Kasumi-1 (cell line): ENCODE results near the gene CERS5.

ENCODE experiments used
- DNase-seq, 2 experiments: peaks; one replicate each; lab custom pipeline; 2025; lab: John Stamatoyannopoulos, UW

Gene CERS5

GRCh38 chr12:50127546-50127945 lies 39.6 kb downstream of the CERS5 start:
- DNase-seq = no peak

DNA sequence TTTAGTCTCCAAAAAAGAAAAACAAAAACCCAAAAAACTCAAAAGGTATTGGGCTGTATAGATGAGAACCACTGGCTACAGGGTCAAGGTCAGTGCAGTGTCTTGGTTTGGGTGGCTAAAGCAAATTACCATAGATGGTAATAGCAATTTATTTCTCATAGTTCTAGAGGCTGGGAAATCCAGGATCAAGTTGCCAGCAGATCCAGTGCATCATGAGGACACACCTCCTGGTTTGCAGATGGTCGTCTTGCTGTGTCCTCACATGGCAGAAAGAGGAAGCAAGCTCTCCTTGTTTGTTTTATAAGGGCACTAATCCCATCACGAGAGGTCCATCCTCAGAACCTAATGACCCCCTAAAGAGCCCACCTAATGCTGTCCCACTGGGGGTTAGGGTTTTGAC lies 44.0 kb downstream of the CERS5 start:
- DNase-seq = peak in 1 of 2 experiments; percentile 10

GRCh38 chr12:50121641-50122040 lies 45.5 kb downstream of the CERS5 start:
- no peak for DNase-seq

DNA sequence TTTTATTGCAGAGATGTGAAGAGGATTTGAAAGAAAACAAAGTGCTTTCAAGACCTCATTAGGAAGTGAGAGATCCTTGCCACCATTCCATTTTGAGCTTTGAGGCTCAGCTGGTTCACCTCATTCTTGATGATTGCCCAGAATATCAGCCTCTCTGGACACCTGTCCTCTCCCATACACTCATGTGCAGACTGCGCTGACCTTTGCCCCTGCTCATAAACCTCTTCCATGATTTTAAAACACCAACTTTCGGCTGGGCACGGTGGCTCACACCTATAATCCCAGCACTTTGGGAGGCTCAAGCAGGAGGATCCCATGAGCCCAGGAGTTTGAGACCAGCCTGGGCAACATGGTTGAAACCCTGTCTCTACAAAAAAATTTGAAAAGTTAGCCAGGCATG lies 46.2 kb downstream of the CERS5 start:
- DNase-seq = no peak

GRCh38 chr12:50120521-50120920 lies 46.6 kb downstream of the CERS5 start:
- DNase-seq = no peak

DNA sequence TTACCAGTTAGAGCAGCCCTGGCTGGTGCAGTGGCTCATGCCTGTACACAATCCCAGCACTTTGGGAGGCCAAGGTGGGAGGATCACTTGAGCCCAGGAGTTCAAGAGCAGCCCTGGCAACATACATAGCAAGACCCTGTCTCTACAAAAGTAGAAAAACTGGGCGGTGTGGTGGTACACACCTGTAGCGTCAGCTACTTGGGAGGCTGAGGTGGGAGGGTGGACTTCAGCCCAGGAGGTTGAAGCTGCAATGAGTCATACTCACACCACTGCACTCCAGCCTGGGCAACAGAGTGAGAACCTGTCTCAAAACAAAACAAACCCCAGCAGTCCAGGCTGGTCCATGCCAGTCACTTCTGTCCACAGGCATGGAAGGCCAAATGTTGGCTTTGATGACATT lies 47.8 kb downstream of the CERS5 start:
- DNase-seq = no peak

DNA sequence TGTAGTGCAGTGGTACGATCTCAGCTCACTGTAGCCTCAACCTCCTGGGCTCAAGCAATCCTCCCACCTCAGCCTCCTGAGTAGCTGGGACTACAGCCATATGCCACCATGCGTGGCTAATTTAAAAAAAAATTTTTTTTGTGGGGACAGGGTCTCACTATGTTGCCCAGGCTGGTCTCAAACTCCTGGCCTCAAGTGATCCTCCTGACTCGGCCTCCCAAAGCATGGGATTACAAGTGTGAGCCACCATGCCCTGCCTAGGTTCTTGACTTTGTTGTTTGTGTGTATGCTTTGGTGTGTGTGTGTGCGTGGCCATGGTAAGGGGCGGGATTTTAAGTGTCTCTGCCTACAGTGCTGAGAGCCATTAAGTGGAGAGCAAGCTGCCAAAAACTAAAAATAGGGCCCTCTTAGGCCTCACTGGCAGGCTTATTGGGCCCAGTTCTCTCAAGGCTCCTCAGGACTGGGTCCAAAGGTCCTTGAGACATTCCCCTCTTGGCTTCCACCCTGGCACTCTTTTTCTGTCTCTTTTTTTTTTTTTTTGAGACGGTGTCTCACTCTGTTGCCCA lies 50.0 kb downstream of the CERS5 start:
- no peak for DNase-seq

- peak; percentile 62 to 66 for DNase-seq
These were observed 54.5 kb downstream of the CERS5 start for GRCh38 chr12:50112456-50113218.

DNA sequence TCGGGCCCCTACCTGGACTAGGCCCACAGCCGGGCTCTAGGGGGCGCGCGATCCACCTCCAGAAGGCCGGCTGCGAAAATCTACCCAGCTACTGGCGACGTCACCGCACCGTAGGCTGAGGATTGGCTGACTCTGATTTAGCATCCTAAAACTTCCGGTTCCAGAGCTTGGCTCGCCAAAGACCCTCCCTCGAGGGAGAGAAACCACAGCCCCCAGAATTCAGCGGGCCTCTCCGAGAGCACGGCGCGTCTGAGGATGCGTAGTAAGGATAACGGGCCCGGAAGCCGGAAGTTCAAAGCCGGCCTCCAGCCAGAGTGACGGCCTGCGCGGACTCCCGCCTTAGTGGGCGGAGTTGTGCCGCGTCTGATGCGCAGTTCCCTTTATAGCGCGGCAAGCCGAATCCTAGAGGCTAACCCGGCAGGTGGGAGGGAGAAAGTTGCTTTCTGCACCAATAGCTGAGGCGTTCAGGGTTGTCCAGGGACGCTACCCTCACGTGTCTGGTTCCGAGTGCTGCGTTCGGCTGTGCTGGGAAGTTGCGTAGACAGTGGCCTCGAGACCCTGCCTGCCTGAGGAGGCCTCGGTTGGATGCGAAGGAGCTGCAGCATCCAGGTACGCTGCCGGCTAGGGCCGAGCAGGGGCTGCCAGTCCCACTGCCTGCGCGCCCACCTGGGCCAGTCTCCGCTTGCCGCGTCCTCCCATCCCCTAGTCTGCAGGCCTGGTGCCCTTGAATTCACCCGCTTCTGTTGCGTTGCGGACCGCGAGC lies 55.3 kb downstream of the CERS5 start, which contains the start of gene COX14:
Gene COX14 (plus strand): TSS at position 544 of the 763 bp plus-strand sequence. CDS start 7,808 bp downstream, outside the sequence.
- peak; percentile 99 to 100 for DNase-seq

- no peak for DNase-seq
These were observed 55.8 kb downstream of the CERS5 start for GRCh38 chr12:50111395-50111692.

DNA sequence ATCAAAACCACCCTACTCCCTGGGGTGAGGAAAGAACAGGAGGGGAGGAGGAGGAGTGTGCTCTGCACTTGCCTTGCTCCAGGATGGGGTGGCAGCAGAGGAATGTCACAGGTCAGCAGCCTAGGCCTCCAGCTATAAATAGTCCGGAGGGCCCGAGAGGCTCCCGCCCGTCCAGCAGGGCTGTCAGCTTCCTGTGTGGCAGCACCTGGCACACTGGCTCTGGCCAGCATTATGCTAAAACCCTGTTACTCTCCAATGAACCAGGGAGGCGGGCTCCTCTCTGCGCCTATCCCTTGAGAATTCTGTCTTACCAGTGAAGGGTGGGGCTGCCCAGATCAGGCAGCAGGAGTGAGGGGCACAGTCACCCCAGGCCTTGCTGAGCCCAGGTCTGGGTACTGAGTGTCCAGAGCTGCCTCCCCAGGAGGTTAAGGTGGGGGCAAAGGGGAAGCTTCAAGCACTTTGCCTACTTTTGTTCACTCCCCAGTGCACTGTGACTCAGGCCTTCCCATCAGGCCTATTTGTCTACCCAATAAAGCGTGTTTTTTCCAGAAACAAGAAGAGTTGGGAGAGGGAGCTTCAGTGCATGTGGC lies 56.3 kb downstream of the CERS5 start:
- DNase-seq = no peak

DNA sequence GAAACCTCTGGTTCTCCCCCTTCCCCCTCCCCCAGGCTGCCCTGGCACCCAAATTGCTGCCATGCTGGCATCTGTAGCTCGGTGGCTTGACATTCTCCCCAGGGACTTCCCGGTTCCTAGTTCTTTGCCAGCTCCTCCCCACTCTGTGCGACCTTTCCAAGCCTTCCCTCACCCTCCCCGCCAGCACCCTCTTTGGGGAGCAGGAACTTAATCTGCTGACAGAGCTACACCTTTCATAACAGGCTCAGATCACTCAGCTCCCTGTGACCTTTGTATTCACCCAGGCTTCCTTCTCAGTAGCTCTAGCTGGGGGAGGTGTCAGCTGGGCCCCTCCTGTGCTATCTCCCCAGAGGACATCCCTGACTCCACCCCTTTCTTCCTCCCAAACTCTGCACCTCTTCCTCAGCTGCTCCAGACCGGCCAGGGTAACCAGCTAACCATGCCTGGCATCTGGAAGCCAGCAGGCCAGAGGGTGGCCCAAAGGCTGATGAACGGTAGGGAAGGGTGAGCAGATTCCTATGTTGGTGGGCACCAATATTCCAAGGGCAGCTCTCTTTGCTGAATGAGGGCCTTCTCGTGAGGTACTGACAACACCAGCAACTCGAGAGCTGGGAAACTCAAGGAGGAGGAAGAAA lies 56.9 kb downstream of the CERS5 start:
- DNase-seq = no peak

- no peak for DNase-seq
These were observed 57.9 kb downstream of the CERS5 start for GRCh38 chr12:50109319-50109718.

DNA sequence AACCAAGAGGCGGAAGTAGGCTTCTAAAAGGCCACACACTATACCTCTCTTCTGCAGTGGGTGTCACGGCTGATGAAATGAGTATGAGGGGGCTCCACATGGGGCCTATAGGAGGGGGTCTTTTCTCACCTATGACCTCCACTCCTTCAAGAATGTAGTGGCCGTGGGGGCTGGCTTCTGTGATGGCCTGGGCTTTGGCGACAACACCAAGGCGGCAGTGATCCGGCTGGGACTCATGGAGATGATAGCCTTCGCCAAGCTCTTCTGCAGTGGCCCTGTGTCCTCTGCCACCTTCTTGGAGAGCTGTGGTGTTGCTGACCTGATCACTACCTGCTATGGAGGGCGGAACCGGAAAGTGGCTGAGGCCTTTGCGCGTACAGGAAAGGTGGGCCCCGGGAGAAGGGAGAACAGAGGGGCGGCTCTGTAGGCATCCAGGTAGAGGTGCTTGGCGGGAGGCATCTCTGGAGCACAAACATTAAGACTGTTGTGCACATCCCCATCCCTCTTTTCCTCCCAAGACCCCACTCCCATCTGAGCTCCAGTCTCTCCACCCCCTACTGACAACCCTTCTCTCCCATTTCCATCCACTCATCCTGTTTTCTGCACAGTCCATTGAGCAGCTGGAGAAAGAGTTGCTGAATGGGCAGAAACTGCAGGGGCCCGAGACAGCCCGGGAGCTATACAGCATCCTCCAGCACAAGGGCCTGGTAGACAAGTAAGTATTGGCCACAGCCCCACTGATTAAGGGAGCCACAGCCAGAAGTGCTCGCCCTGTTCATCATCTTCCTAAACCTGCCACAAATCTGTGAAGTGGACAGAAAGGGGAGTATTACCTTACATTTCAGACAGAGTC lies 59.5 kb downstream of the CERS5 start:
- no peak for DNase-seq

GRCh38 chr12:50106907-50107306 lies 60.3 kb downstream of the CERS5 start:
- DNase-seq = no peak

DNA sequence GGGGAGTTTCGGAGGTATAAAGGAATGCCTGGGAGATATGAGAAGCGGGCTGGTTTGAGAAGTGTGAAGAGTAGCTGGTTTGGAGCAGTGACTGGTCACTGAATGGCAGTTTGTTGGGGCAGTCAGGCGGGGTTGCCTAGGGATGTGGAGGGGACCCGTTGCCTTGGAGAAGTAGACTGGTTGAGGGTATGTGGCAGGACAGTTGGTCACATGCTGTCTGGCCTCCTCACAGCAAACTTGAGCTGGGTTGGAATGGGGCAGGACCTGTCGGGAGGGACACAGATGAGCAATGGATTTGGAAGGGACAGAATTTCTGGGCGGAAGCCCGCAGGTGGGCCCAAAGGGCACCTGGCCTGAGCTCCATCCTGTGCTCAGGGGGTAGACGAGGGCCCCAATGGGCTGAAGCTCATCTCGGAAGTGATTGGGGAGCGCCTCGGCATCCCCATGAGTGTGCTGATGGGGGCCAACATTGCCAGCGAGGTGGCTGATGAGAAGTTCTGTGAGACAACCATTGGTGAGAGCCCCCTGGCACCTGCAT lies 61.2 kb downstream of the CERS5 start:
- DNase-seq = no peak

DNA sequence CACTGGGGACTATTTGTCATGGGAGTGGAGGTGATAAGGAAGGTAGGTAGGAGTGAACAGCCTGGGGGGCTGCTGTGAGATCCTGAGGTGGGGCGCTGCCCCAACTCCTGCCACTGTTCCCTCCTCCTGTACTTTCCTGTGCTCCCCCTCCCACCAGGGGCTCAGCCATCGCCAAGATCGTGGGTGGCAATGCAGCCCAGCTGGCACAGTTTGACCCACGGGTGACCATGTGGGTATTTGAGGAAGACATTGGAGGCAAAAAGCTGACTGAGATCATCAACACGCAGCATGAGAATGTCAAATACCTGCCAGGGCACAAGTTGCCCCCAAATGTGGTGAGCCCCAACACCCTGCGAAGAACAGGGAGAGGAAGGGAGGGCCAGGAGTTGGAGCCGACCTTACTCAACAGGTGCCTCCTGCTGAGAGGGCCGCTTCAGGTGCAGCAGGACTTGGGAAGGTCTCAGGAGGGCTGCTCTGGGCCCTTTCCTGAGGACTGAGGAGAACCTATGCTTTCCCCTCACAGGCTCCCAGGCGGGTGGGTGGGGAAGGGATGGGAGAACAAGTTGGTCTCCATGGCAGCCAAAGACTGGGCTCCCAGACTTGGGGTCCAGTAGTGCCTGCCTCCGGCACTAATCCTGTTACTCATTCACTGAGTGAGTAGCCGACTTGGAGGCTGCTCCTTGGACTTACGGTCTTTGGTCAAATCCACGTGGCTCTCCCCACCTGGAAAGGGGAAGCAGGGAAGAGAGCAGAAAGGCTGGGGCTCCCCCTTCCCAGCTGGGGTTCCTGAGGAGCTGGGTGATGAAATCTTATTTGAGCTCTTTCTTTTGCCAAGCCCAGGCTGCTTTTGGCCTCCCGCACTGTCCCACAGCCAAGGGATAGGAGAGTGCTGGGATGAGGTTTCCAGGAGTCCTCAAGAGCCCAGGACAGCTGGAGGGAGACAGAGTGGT lies 62.5 kb downstream of the CERS5 start:
- no peak for DNase-seq

- no peak for DNase-seq
These were observed 63.3 kb downstream of the CERS5 start, which contains the start of gene GPD1 for GRCh38 chr12:50103767-50104321. GPD1 (plus strand) TSS chr12:50104008; CDS start chr12:50104051, 43 bp downstream.

DNA sequence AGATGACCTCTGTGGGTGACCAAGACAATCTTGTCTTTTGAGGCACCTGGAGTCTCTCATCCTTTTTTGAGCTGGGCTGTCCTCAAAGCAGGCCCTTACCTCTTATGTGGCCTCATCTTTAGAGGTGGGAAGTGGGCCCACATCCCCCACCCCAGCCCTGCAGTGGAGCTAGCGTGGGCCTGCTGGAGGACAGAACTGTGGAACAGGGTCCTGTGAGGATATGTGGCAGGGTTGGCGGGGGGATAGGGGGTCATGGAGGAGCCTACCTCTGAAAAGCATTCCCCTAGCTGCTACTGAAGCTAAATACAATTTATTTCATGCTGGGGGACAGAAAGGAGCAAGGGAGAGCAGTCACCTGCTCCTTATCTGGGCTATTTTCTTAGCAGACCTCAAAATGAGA lies 63.8 kb downstream of the CERS5 start:
- DNase-seq = no peak
